GM23248 (cell line): ENCODE results near the gene RHCE.

Source experiments
- EZH2 ChIP-seq: fragments of 200-600 bp; sonication (generic); IDR thresholded peaks from 2 replicates; pipeline ENCODE4 v1.6.1; 2018; ENCODE audit warnings: antibody characterized with exemption, mild to moderate bottlenecking; ENCODE audit not compliant: insufficient read depth, poor library complexity, severe bottlenecking
- EZH2phosphoT487 ChIP-seq: fragments of 200-600 bp; sonication (generic); IDR thresholded peaks from 2 replicates; pipeline ENCODE4 v1.6.1; 2018; ENCODE audit warnings: antibody characterized with exemption, moderate library complexity, mild to moderate bottlenecking, low read depth; ENCODE audit not compliant: insufficient read depth

DNA sequence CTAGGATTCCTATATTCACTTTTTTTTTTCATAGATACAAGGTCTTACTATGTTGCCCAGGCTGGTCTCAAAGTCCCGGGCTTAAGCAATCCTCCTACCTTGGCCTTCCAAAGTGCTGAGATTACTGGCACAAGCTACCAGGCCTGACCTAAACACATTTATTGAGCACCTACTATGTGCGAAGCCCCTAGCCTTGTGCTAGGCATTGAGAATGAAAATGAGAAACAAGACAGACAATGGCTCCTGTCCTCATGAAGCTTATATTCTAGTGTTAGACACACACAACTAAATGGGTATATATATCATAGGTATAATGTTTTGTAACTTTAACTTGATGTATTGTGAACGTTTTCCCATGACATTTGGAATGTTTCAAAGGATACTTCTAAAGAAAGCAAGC, 71.0 kb downstream of the RHCE start:
- TF ChIP-seq EZH2 (no peak), EZH2phosphoT487 (no peak)
